LoVo (cell line): ENCODE data around the gene MED14.

ENCODE experiments used
- DNase-seq: peaks from one replicate; pipeline ENCODE4 v3.0.0-alpha.2; 2016; ENCODE audit warnings: low spot score

MED14 gene

GRCh38 chrX:40729598-40730584 lies 5.5 kb downstream of the MED14 start:
- DNase-seq = no peak

GRCh38 chrX:40727581-40728252 lies 7.6 kb downstream of the MED14 start:
- DNase-seq = no peak

- no peak for DNase-seq
Observed at GRCh38 chrX:40727093-40727492, 8.2 kb downstream of the MED14 start.

- no peak for DNase-seq
Observed at GRCh38 chrX:40722930-40723329, 12.4 kb downstream of the MED14 start.

GRCh38 chrX:40721489-40722106 lies 13.7 kb downstream of the MED14 start:
- DNase-seq = no peak

GRCh38 chrX:40720792-40721191 lies 14.6 kb downstream of the MED14 start:
- no peak for DNase-seq

GRCh38 chrX:40720339-40720738 lies 15.0 kb downstream of the MED14 start:
- DNase-seq = no peak

- DNase-seq = no peak
Observed at GRCh38 chrX:40719731-40720130, 15.6 kb downstream of the MED14 start.

GRCh38 chrX:40719218-40719617 lies 16.1 kb downstream of the MED14 start:
- DNase-seq = no peak

- peak; percentile 1 for DNase-seq
Observed at GRCh38 chrX:40709395-40709794, 25.9 kb downstream of the MED14 start.

GRCh38 chrX:40705658-40706312 lies 29.6 kb downstream of the MED14 start:
- no peak for DNase-seq

GRCh38 chrX:40700640-40701342 lies 34.6 kb downstream of the MED14 start:
- DNase-seq = no peak

- no peak for DNase-seq
Observed at GRCh38 chrX:40698851-40699250, 36.5 kb downstream of the MED14 start.

- no peak for DNase-seq
Observed at GRCh38 chrX:40694802-40695201, 40.5 kb downstream of the MED14 start.

GRCh38 chrX:40688929-40689328 lies 46.4 kb downstream of the MED14 start:
- no peak for DNase-seq

GRCh38 chrX:40687169-40687568 lies 48.2 kb downstream of the MED14 start:
- no peak for DNase-seq

GRCh38 chrX:40685362-40685918 lies 49.9 kb downstream of the MED14 start:
- DNase-seq = no peak

- DNase-seq = no peak
Observed at GRCh38 chrX:40684092-40684491, 51.2 kb downstream of the MED14 start.

- DNase-seq = no peak
Observed at GRCh38 chrX:40683245-40683644, 52.1 kb downstream of the MED14 start.

- no peak for DNase-seq
Observed at GRCh38 chrX:40671126-40671525, 64.2 kb downstream of the MED14 start.
